MV-4-11 (cell line): Measurements from ENCODE around the gene HIPK4.
"Not testable (repeated sequence)": the region's sequence is repeated elsewhere in the genome, so short reads cannot be mapped to it uniquely, and the experiment has no call there.

Experiments used
- DNase-seq: peaks from one replicate; lab custom pipeline; 2025; lab: John Stamatoyannopoulos, UW

HIPK4 gene

DNA sequence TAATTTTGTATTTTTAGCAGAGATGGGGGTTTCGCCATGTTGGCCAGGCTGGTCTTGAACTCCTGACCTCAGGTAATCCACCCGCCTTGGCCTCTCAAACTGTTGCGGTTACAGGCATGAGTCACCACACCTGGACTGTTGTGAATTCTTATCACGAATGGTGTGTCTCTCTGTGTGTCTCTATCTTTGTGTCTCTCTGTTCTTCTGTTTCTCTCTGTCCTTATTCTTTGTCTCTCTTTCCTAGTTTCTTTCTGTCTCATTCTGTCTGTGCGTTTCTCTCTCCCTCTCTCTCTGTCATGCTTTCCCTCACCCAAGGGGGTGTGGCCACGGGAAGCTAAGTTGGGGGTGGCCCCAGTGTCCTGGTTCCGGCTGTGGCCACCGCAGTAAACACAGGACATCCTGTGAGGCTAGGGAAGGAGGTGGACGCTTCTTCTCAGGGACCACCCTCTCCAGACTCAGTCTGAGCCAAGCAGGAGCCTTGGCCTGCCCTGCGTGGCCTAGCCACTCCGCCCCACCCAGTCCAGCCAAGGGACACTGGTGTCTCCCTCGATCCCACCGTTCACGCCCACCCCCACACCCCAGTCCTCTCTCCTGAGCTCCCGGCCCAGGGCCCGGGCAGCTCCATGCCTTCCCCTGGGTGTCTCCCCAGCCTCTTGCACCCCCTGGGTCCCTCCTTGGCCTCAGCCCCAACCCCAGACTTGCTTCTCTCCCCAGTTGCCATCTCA lies 27.1 kb upstream of the HIPK4 start:
- peak; percentile 74 for DNase-seq

- DNase-seq, result no peak
These were observed 25.8 kb upstream of the HIPK4 start for GRCh38 chr19:40415768-40416167.

GRCh38 chr19:40414542-40415535 lies 24.9 kb upstream of the HIPK4 start:
- DNase-seq, result no peak

DNA sequence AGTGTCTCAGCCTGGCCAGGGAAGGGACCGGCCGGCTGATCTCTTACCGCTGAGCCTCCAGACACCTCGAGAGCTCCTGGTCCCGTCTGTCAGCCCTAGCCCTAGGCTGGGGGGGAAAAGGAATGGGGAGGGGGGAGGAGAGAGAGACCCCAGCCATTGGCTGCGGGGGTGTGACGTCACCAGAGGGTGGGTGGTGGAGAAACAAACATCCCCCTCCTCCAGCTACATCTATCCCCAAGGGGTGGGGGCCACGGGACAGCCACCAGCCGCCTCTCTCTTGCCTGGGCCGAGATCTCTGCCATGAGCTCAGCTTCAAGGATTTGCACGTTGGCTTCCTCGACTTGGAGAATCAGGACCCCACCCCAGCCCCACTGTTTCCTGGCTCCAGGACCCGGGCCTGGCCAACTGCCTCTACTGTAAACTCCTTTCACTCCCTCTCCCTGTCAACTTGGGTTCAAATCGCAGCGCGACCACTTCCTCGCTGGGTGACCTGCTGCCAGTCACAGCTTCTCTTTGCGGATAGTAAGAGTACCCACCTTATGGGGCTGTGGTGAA lies 23.4 kb upstream of the HIPK4 start, which contains the start of gene PRX:
Gene PRX (minus strand): TSS at position 88 of the 555 bp plus-strand sequence. CDS start 5,446 bp downstream, outside the sequence.
- no peak for DNase-seq

DNA sequence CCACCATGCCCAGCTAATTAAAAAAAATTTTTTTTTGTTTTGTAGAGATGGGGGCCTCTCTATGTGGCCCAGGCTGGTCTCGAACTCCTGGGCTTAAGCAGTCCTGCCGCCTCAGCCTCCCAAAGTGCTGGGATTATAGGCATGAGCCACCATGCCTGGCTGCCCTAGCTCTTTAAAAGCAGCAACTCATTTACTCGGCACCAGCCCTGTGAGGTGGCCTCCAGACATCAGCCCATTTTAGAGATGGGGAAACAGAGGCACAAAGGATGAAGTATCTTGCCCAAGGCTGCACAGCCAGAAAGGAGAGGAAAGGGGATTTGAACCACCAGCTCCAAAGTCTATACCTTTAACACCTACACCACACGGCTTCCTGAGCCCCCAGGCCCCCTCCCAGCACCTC lies 22.9 kb upstream of the HIPK4 start:
- no peak for DNase-seq

GRCh38 chr19:40411958-40412499 lies 22.0 kb upstream of the HIPK4 start:
- no peak for DNase-seq

DNA sequence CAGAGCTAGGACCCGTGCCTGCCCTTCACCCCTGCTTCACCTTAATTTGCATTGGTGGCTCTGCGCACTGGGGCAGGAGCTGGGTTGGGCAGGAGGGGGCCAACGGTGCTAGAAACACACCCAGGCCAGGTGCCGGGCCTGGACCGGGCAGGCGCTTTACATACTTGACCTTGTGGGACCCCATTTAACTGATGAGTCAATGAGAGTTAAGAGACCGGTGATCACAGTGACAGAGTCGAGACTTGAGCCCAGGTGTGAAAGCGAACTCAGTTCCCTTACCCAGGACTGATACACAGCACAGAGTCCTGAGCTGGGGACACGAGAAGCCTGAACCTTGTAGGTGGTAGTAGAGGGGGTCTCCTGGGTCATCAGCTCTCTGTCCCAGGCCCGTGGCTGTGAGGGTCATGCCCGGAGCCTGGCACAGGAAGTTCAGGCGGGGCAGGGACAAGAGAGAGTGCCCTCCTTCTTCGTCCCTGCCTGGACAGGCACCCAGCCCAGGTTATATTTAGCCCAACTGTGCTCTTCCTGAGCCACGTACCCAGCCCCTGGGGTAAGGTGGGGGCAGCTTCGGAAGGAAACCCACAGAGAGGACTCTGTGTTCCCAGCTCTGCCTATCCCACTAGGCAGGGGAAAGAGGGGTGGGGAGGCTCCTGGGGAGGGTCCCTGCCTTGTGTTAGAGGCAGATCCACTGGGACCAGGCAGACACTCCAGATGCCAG lies 21.3 kb upstream of the HIPK4 start:
- no peak for DNase-seq

DNA sequence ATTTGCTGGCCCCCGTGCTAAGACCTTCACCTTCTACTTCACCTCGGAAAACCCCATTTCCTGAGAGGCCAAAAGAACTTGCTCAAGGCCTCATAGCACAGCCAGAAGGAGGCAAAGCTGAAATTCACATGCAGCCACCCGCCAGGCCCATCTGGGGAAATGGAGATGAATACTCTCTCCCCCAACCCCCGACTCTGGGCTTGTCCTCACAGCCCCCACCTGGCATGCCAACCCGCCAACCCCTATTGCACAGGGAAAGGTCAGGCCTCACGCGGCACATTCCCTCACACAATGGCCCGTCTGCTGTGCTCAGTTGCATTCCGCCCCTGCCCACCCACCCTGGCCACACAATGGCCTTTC lies 20.0 kb upstream of the HIPK4 start:
- DNase-seq, result no peak

DNA sequence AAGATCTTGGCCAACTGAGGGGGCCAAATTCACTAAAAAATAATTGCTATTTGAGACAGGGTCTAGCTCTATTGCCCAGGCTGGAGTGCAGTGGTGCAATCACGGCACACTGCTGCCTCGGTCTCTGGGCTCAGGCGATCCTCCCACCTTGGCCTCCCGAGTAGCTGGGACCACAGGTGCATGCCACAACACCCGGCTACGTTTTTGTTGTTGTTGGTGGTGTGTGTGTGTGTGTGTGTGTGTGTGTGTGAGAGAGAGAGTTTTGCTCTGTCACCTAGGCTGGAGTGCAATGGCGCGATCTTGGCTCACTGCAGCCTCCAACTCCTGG lies 18.6 kb upstream of the HIPK4 start:
- DNase-seq, result not testable (repeated sequence)

DNA sequence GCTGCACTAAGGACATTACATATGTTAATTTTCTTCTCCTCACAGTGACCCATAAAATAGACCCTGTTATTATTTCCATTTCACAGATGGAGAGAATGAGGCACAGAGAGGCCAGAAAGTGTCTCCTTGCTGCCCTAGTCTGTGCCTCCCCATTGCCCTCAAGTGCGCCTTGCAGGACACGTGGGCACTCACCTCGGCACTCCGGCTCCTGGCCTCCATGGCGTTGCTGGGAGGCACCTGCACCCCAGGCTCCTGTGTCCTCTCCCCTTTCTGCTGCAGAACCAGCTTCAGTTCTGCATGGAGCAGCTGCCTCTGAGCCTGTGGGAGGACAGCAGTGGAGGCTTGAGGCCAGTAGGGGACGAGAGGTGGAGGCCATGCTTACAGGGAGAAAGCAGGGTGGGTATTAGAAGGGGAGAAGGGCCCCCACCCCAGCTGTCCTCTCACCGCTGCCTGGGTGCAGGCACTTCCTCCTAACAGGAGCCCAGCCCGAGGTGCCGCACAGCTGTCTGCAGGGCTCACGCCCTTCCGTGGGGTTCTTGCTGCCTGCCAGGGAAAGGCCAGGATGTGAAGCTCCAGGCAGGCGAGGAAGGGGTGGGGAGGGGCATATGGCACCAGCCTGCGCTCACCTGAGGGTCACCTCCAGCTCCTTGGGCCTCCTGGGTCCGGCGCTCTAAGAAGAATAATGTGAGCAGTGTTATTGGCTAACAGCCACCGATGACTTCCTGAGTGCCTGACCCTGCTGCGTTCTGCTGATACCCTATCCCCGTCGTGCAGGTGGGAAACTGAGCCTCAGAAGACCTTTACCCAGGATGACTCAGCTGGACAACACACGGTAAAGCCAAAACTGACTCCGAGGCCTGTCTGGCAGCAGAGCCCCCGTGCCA lies 18.0 kb upstream of the HIPK4 start:
- DNase-seq, result no peak

GRCh38 chr19:40403262-40403984 lies 13.4 kb upstream of the HIPK4 start:
- DNase-seq, result peak; percentile 89

GRCh38 chr19:40400559-40400958 lies 10.6 kb upstream of the HIPK4 start:
- DNase-seq, result no peak

DNA sequence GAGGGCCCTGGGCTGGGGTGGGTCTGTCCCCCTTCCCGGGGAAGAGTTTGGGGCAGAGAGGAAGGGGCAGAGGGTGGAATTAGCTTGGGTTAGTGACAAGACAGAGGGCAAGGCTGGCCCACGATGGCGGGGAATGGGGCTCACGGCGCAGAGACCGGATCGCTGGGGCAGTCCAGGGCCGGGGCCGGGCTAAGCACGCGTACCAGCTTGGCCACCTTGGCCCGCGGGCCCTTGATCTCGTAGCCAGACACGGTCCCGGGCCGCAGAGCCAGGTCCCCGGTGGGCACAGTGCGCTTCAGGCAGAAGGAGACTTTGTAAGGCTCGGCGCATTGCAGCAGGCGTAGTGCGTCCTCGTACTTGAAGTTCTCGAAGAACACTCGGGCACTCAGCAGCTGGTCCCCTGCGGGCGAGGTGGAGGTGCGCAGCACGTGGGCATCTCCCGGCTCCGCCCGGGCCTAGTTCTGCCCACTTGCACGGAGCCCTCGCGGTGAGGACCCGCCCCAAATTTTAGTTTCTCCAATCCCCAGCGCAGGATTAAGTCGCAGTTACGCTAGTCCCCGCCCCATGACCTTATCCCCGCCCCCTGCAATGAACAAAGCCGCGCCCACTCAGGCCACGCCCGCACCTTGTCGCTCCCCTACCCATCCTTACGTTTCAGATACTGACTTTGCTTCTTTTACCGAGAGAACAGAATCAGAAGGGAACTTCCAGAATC lies 8.6 kb upstream of the HIPK4 start:
- no peak for DNase-seq

- DNase-seq, result no peak
These were observed 7.6 kb upstream of the HIPK4 start for GRCh38 chr19:40397568-40397906.

- DNase-seq, result no peak
These were observed 7.0 kb upstream of the HIPK4 start for GRCh38 chr19:40396886-40397567.

GRCh38 chr19:40395956-40396355 lies 6.0 kb upstream of the HIPK4 start:
- no peak for DNase-seq

DNA sequence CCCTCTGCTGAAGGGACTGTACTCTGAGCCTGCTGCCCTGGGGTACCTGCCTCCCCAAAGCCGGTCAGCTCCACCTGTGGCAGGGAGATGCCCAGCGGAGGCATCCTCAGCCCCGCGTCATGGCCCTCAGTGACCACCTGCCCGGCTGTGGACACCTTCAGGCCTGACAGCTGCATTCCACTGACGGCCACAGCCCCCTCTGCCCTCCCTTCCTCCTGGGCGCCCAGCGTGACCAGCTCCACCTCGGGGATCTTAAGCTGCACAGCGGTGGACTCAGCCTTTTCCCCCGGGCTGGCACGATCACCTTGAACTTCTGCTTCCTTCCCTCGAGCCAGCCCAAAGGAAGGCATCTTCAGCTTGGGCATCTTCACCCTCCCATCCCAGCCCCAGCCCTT lies 4.8 kb upstream of the HIPK4 start:
- DNase-seq, result no peak

- DNase-seq, result no peak
These were observed 4.2 kb upstream of the HIPK4 start for GRCh38 chr19:40393894-40394815.
